GM12878 (cell line): ENCODE measurements around the gene SERINC5. TPM values are rescaled to one million over a fixed set of nuclear protein-coding genes. Genes with fewer than 3 reads are reported as not detected.

Experiments
- ATAC-seq: fragments of 200-7000 bp; cut with Tn5 transposase; 3 replicates; pipeline ENCODE4 v1.9.1; 2020; ENCODE audit warnings: mild to moderate bottlenecking, moderate library complexity
- BruUV-seq: library from RNA; stranded (reverse); fragments of 400-500 nt; replicated peaks from 2 replicates; lab custom pipeline; 2021; lab: Mats Ljungman, UMichigan
- CTCF ChIA-PET: fragments of 300-600 bp; sonication (Branson Sonifier 250); formaldehyde crosslinking; extraction: SDS; loops from one replicate; lab custom pipeline; 2021; ENCODE audit warnings: inconsistent platforms; lab: Yijun Ruan, JAX
- POLR2A ChIA-PET: fragments of 350-600 bp; formaldehyde crosslinking; extraction: SDS; loops from one replicate; lab custom pipeline; 2021; ENCODE audit warnings: inconsistent platforms; lab: Charles Lee
- RAD21 ChIA-PET: fragments of 300-600 bp; sonication (Branson Sonifier 250); formaldehyde crosslinking; loops from one replicate; lab custom pipeline; 2023; ENCODE audit warnings: antibody characterized with exemption; ENCODE audit not compliant: unreplicated experiment; lab: Charles Lee
- SMC1A ChIA-PET: fragments of 300-600 bp; sonication (Branson Sonifier 250); formaldehyde crosslinking; loops from one replicate; lab custom pipeline; 2023; ENCODE audit not compliant: unreplicated experiment, uncharacterized antibody; lab: Charles Lee
- DNase-seq: peaks from one replicate; pipeline ENCODE4 v3.0.0-alpha.2; 2011; ENCODE audit warnings: low read depth, low spot score
- FAIRE-seq: peaks from 3 replicates; lab custom pipeline; 2011; peaks lifted over from hg19 to GRCh38; lab: Jason Lieb, UNC
- H2AFZ ChIP-seq: 2 replicates; pipeline ENCODE4 v1.6.0; 2011; ENCODE audit warnings: low read depth, low read length, control low read depth; ENCODE audit not compliant: control insufficient read depth
- H3K27ac ChIP-seq: 2 replicates; pipeline ENCODE4 v1.5.1; 2011; ENCODE audit warnings: control low read depth; ENCODE audit not compliant: control insufficient read depth, insufficient read depth
- H3K27me3 ChIP-seq, 2 experiments: replicated peaks in 1 of 2; 2 replicates each; pipeline versions ENCODE4 v1.6.0 to v1.6.1; 2011; ENCODE audit warnings: low read length in 1 of 2; ENCODE audit not compliant: control insufficient read depth in 2 of 2, insufficient read depth in 2 of 2
- H3K36me3 ChIP-seq, 2 experiments: 2 replicates each; pipeline ENCODE4 v1.5.1; 2011; ENCODE audit warnings: low read length in 1 of 2; ENCODE audit not compliant: control insufficient read depth in 2 of 2, insufficient read depth in 2 of 2
- H3K4me1 ChIP-seq: 2 replicates; pipeline ENCODE4 v1.6.1; 2011; ENCODE audit warnings: mild to moderate bottlenecking, low read length, moderate library complexity, mixed read lengths; ENCODE audit not compliant: control insufficient read depth, insufficient read depth
- H3K4me2 ChIP-seq: 2 replicates; pipeline ENCODE4 v1.6.0; 2011; ENCODE audit warnings: control low read depth; ENCODE audit not compliant: control insufficient read depth, insufficient read depth
- H3K4me3 ChIP-seq: fragments of 200-600 bp; sonication (generic); 2 replicates; pipeline ENCODE4 v1.5.1; 2016
- H3K79me2 ChIP-seq: 2 replicates; pipeline ENCODE4 v1.6.0; 2011; ENCODE audit warnings: low read length; ENCODE audit not compliant: control insufficient read depth, insufficient read depth
- H3K9ac ChIP-seq: 2 replicates; pipeline ENCODE4 v1.8.0; 2011; ENCODE audit warnings: low read length, control low read depth, mixed read lengths; ENCODE audit not compliant: control insufficient read depth, insufficient read depth
- H3K9me3 ChIP-seq: replicated peaks from 3 replicates; pipeline ENCODE4 v1.5.1; 2011; ENCODE audit warnings: mild to moderate bottlenecking, low read length; ENCODE audit not compliant: control insufficient read depth, insufficient read depth
- H4K20me1 ChIP-seq: 2 replicates; pipeline ENCODE4 v1.6.0; 2011; ENCODE audit not compliant: control insufficient read depth, insufficient read depth
- CHD4 ChIP-seq: fragments of 200-600 bp; sonication (generic); IDR thresholded peaks from 2 replicates; pipeline ENCODE4 v1.6.1; 2016; ENCODE audit warnings: mild to moderate bottlenecking
- HDAC6 ChIP-seq: fragments of 200-600 bp; sonication (generic); IDR thresholded peaks from one replicate; pipeline ENCODE4 v1.8.0; 2017; ENCODE audit warnings: antibody characterized with exemption; ENCODE audit not compliant: unreplicated experiment
- PML ChIP-seq: IDR thresholded peaks from 2 replicates; pipeline ENCODE4 v1.6.1; 2012; ENCODE audit warnings: low read length, inconsistent platforms
- POLR2AphosphoS5 ChIP-seq: IDR thresholded peaks from 2 replicates; pipeline ENCODE4 v1.6.1; 2011; ENCODE audit warnings: mild to moderate bottlenecking, low read length, inconsistent platforms
- RCOR1 ChIP-seq: conservative IDR thresholded peaks from 2 replicates; pipeline ENCODE4 v1.6.1; 2012; ENCODE audit warnings: low read depth, low read length, improper control_type of control experiment
- RFX5 ChIP-seq: IDR thresholded peaks from 2 replicates; pipeline ENCODE4 v1.6.1; 2011; ENCODE audit warnings: low read depth, low read length, improper control_type of control experiment
- YY1 ChIP-seq: IDR thresholded peaks from 2 replicates; pipeline ENCODE4 v1.6.1; 2011; ENCODE audit warnings: low read depth, mild to moderate bottlenecking, low read length
- ZNF217 ChIP-seq: fragments of 450-650 bp; IDR thresholded peaks from 2 replicates; pipeline ENCODE4 v1.6.1; 2017; ENCODE audit warnings: antibody characterized with exemption, mild to moderate bottlenecking
- ZSCAN29 ChIP-seq: fragments of 450-650 bp; IDR thresholded peaks from 2 replicates; pipeline ENCODE4 v1.6.1; 2017; ENCODE audit warnings: mild to moderate bottlenecking, moderate library complexity
- WGBS: methylation state at CpG from one replicate; pipeline ENCODE4 v1.1.6; 2016; ENCODE audit warnings: low lambda C conversion rate; ENCODE audit not compliant: insufficient replicate concordance, insufficient coverage; ENCODE audit errors: missing lambda C conversion rate; 5-methylcytosine and 5-hydroxymethylcytosine counted together
- in situ Hi-C: fragments of 300-500 bp; cut with MboI; formaldehyde crosslinking; loops from 9 replicates; pipeline ENCODE4 v1.14.3; 2018; ENCODE audit warnings: mixed read lengths
- intact Hi-C: fragments of 100-400 bp; cut with micrococcal nuclease; formaldehyde crosslinking; loops from one replicate; pipeline ENCODE4 v1.14.2; 2022; ENCODE audit not compliant: unreplicated experiment
- polyA plus RNA-seq, 11 experiments: library from polyadenylated mRNA; depleted of rRNA in 4 of 11; unstranded in 6 of 11; stranded (reverse) in 5 of 11; fragments of >200 nt; fragmentation: Nextera tagmentation in 4 of 11; fragmentation: Illumina TruSeq in 1 of 11; extraction: Ambion mirVana in 4 of 11; extraction: Trizol in 1 of 11; gene quantifications; 1 replicate in 1 of 11; 2 replicates in 10 of 11; pipeline versions ENCODE4 v1.2.1 to v1.2.3, GENCODE V29; 2011 to 2016; ENCODE audit warnings: inconsistent platforms in 2 of 11, missing spikeins in 2 of 11, low read depth in 1 of 11
- total RNA-seq, 4 experiments: library from RNA; depleted of rRNA in 3 of 4; stranded (reverse); fragments of >200 nt in 3 of 4; fragmentation: Illumina TruSeq in 1 of 4; extraction: Trizol in 1 of 4; gene quantifications; 2 replicates each; pipeline versions ENCODE4 v1.2.1 to v1.2.3, GENCODE V29; 2013 to 2021
- TF ChIP-seq, protein P1 (sequence below): IDR thresholded peaks from 2 replicates; pipeline ENCODE4 v1.6.1; 2011; ENCODE audit warnings: borderline replicate concordance, low read depth, mild to moderate bottlenecking, moderate library complexity, mixed read lengths, low read length; ENCODE audit not compliant: insufficient read depth; ENCODE audit errors: extremely low read length
- TF ChIP-seq, protein P2 (sequence below): fragments of 450-650 bp; IDR thresholded peaks from 2 replicates; pipeline ENCODE4 v1.6.1; 2016; ENCODE audit warnings: mild to moderate bottlenecking

SERINC5 gene
- total and polyA plus RNA-seq, 10 of the 15 experiments (the other 5 are each of a cell fraction or from before 2014, with no cell fraction given): 0.66 to 7.0 (median 2.8) TPM

DNA sequence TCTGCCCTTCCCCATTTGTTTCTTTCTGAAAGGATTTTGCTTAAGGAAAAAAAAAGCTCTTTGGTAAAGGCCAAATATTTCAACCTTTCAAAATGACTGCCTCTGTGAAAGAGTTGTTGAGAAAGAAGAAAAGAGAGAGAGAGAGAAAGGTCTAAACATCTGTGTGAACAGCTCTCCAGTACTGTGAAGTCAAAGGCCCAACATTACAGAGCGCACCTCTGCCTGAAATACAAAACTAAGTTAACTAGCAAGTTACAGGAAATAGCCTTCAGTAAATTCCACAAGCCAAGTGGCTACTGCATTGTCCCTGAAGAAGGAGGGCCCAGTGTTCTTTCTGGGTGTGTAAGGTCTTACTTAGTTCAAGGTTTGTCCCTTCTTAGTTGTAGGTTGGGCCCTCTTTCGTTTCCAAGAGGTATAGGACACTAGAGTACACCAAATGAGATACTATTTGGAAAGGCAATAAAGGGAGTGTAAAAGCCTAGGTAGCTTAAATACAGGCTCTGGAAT lies 116.3 kb downstream of the SERINC5 start:
- ChIA-PET POLR2A (interaction anchor here (0.6 to 1.4 kb wide), 6 partner anchors 10 to 44 kb away, joined by 3 to 6 read pairs (median 4); no protein-coding TSS in a partner anchor), CTCF (interaction anchor here (1.3 to 4.6 kb wide), 2 partner anchors 13 to 48 kb away, joined by 3 to 26 read pairs; no protein-coding TSS in a partner anchor), SMC1A (interaction anchor here (1.0 to 5.6 kb wide), 6 partner anchors 13 to 110 kb away, joined by 3 to 39 read pairs (median 4); no protein-coding TSS in a partner anchor), RAD21 (interaction anchor here (0.8 to 5.6 kb wide), 4 partner anchors 13 to 140 kb away, joined by 3 to 41 read pairs (median 4); partner anchors contain the start of gene SERINC5)
- Histone ChIP-seq H3K27ac (no peak overlapping the region), H2AFZ (no peak overlapping the region), H3K27me3 (no peaks in the 10 kb centered on the region), H3K4me2 (no peak overlapping the region), H3K9ac (no peak overlapping the region), H4K20me1 (no peaks in the 10 kb centered on the region), H3K36me3 (no peaks in the 10 kb centered on the region), H3K79me2 (no peaks in the 10 kb centered on the region), H3K4me1 (peaks cover 38% of the 10 kb centered on the region), H3K9me3 (no peaks in the 10 kb centered on the region), H3K4me3 (no peak overlapping the region)
- WGBS: 65% methylated on average over 2 of the region's 2 CpGs
- no peak for DNase-seq
- in situ Hi-C loops (no loop called here), intact Hi-C loops (no loop called here)
- no TSS peak for BruUV-seq
- TF ChIP-seq POLR2AphosphoS5 (no peak), ZSCAN29 (no peak), PML (no peak), RFX5 (no peak), CHD4 (no peak), HDAC6 (no peak), ZNF217 (no peak), YY1 (no peak), RCOR1 (no peak)
- TF ChIP-seq, protein P1, sequence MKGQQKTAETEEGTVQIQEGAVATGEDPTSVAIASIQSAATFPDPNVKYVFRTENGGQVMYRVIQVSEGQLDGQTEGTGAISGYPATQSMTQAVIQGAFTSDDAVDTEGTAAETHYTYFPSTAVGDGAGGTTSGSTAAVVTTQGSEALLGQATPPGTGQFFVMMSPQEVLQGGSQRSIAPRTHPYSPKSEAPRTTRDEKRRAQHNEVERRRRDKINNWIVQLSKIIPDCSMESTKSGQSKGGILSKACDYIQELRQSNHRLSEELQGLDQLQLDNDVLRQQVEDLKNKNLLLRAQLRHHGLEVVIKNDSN: no peak
- TF ChIP-seq, protein P2, sequence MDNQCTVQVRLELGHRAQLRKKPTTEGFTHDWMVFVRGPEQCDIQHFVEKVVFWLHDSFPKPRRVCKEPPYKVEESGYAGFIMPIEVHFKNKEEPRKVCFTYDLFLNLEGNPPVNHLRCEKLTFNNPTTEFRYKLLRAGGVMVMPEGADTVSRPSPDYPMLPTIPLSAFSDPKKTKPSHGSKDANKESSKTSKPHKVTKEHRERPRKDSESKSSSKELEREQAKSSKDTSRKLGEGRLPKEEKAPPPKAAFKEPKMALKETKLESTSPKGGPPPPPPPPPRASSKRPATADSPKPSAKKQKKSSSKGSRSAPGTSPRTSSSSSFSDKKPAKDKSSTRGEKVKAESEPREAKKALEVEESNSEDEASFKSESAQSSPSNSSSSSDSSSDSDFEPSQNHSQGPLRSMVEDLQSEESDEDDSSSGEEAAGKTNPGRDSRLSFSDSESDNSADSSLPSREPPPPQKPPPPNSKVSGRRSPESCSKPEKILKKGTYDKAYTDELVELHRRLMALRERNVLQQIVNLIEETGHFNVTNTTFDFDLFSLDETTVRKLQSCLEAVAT: no peak
- no peak for FAIRE-seq
- ATAC-seq: no peak
